Duodenal mucosa (tissue), 2 donors: ENCODE data around the gene CSRNP2.
A peak's percentile ranks its signal among the peaks of the same experiment; 100 is the strongest.

Experiments
- H3K27ac ChIP-seq: one replicate; pipeline ENCODE4 v1.7.0; 2013; ENCODE audit warnings: low read depth, low read length
- H3K27me3 ChIP-seq, 2 donors: one replicate each; pipeline ENCODE4 v1.7.0; 2013; ENCODE audit warnings: low read length in 2 of 2, control low read depth in 1 of 2; ENCODE audit not compliant: insufficient read depth in 2 of 2, control insufficient read depth in 1 of 2
- H3K36me3 ChIP-seq, 2 donors: one replicate each; pipeline ENCODE4 v1.7.0; 2013; ENCODE audit warnings: low read length in 2 of 2, control low read depth in 1 of 2; ENCODE audit not compliant: insufficient read depth in 2 of 2, control insufficient read depth in 1 of 2
- H3K4me1 ChIP-seq, 2 donors: one replicate each; pipeline ENCODE4 v1.7.0; 2013; ENCODE audit warnings: low read length in 2 of 2, control low read depth in 1 of 2; ENCODE audit not compliant: insufficient read depth in 2 of 2, control insufficient read depth in 1 of 2
- H3K4me3 ChIP-seq, 2 donors: one replicate each; pipeline ENCODE4 v1.7.0; 2013; ENCODE audit warnings: low read length in 2 of 2, low read depth in 1 of 2
- H3K9ac ChIP-seq, 2 donors: one replicate each; pipeline ENCODE4 v1.7.0; 2013; ENCODE audit warnings: low read length in 2 of 2, low read depth in 1 of 2
- H3K9me3 ChIP-seq, 2 donors: one replicate each; pipeline ENCODE4 v1.7.0; 2013; ENCODE audit warnings: low read length in 2 of 2, control low read depth in 1 of 2; ENCODE audit not compliant: control insufficient read depth in 1 of 2

The CSRNP2 gene

GRCh38 chr12:51033457-51034089 lies 49.8 kb downstream of the CSRNP2 start:
- Histone ChIP-seq H3K9me3 (no peaks in the 10 kb centered on the region), H3K4me3 (no peak overlapping the region), H3K36me3 (no peaks in the 10 kb centered on the region), H3K27ac (no peak overlapping the region), H3K4me1 (peaks cover 11 to 12% of the 10 kb centered on the region in 2 donors), H3K9ac (no peak overlapping the region), H3K27me3 (no peaks in the 10 kb centered on the region)

GRCh38 chr12:51033048-51033447 lies 50.3 kb downstream of the CSRNP2 start:
- H3K27ac ChIP-seq, result no peak overlapping the region

GRCh38 chr12:51028813-51029150 lies 54.6 kb downstream of the CSRNP2 start:
- Histone ChIP-seq H3K4me3 (peak overlapping the region; percentile 43 to 53), H3K9ac (peak overlapping the region; percentile 21 to 35), H3K4me1 (peaks cover 23 to 28% of the 10 kb centered on the region in 2 donors), H3K9me3 (no peaks in the 10 kb centered on the region), H3K36me3 (no peaks in the 10 kb centered on the region), H3K27ac (peak overlapping the region; percentile 47), H3K27me3 (no peaks in the 10 kb centered on the region)

More at GRCh38 chr12:51033048-51033447, 50.3 kb downstream of the CSRNP2 start:
- peaks cover 12% of the 10 kb centered on the region in 2 donors for H3K4me1 ChIP-seq
- no peaks in the 10 kb centered on the region for H3K9me3 ChIP-seq
- no peaks in the 10 kb centered on the region for H3K27me3 ChIP-seq
- no peak overlapping the region for H3K9ac ChIP-seq
- H3K36me3 ChIP-seq, result no peaks in the 10 kb centered on the region
- no peak overlapping the region for H3K4me3 ChIP-seq

GRCh38 chr12:51028126-51028812 lies 55.1 kb downstream of the CSRNP2 start:
- peak overlapping the region; percentile 21 to 35 for H3K9ac ChIP-seq
- H3K36me3 ChIP-seq, result no peaks in the 10 kb centered on the region
- H3K4me3 ChIP-seq, result peak overlapping the region; percentile 43 to 53
- H3K4me1 ChIP-seq, result peaks cover 27 to 33% of the 10 kb centered on the region in 2 donors
- no peaks in the 10 kb centered on the region for H3K9me3 ChIP-seq
- H3K27me3 ChIP-seq, result no peaks in the 10 kb centered on the region
- peak overlapping the region; percentile 47 for H3K27ac ChIP-seq

GRCh38 chr12:51027342-51027835 lies 56.0 kb downstream of the CSRNP2 start:
- H3K27ac ChIP-seq, result no peak overlapping the region
- peaks cover 32 to 39% of the 10 kb centered on the region in 2 donors for H3K4me1 ChIP-seq
- no peak overlapping the region for H3K4me3 ChIP-seq

GRCh38 chr12:51025836-51026638 lies 57.4 kb downstream of the CSRNP2 start, which contains the start of gene SLC11A2:
TSS of gene SLC11A2 (minus strand) at chr12:51026384. CDS start at chr12:51010728, 15,656 bp downstream.
- Histone ChIP-seq H3K4me1 (peaks cover 34 to 46% of the 10 kb centered on the region in 2 donors), H3K27me3 (no peaks in the 10 kb centered on the region), H3K36me3 (peaks cover 0 to under 1% of the 10 kb centered on the region in 2 donors), H3K9me3 (no peaks in the 10 kb centered on the region), H3K9ac (peak within 1 kb of the TSS; percentile 81 to 89), H3K27ac (peak within 1 kb of the TSS; percentile 93), H3K4me3 (peak within 1 kb of the TSS; percentile 77 to 81)

More at GRCh38 chr12:51027342-51027835, 56.0 kb downstream of the CSRNP2 start:
- no peaks in the 10 kb centered on the region for H3K9me3 ChIP-seq
- H3K9ac ChIP-seq, result no peak overlapping the region
- H3K36me3 ChIP-seq, result no peaks in the 10 kb centered on the region
- no peaks in the 10 kb centered on the region for H3K27me3 ChIP-seq

- peaks cover 34 to 46% of the 10 kb centered on the region in 2 donors for H3K4me1 ChIP-seq
Measured at GRCh38 chr12:51025338-51025835, 58.0 kb downstream of the CSRNP2 start.

GRCh38 chr12:51023625-51024382 lies 59.6 kb downstream of the CSRNP2 start:
- Histone ChIP-seq H3K36me3 (peaks cover 0 to 7% of the 10 kb centered on the region in 2 donors), H3K4me1 (peaks cover 27 to 37% of the 10 kb centered on the region in 2 donors), H3K9me3 (no peaks in the 10 kb centered on the region), H3K27me3 (no peaks in the 10 kb centered on the region), H3K9ac (peak overlapping the region; percentile 63 to 81), H3K4me3 (peak overlapping the region; percentile 77 to 81), H3K27ac (peak overlapping the region; percentile 66)

More at GRCh38 chr12:51025338-51025835, 58.0 kb downstream of the CSRNP2 start:
- Histone ChIP-seq H3K27me3 (no peaks in the 10 kb centered on the region), H3K27ac (peak overlapping the region; percentile 93), H3K9me3 (no peaks in the 10 kb centered on the region), H3K4me3 (peak overlapping the region; percentile 77 to 81), H3K36me3 (peaks cover 0 to 7% of the 10 kb centered on the region in 2 donors), H3K9ac (peak overlapping the region; percentile 81 to 89)

- Histone ChIP-seq H3K27ac (no peak overlapping the region), H3K36me3 (peaks cover 0 to 7% of the 10 kb centered on the region in 2 donors), H3K9ac (no peak overlapping the region), H3K27me3 (no peaks in the 10 kb centered on the region), H3K9me3 (no peaks in the 10 kb centered on the region), H3K4me1 (peaks cover 19 to 28% of the 10 kb centered on the region in 2 donors), H3K4me3 (no peak overlapping the region)
Measured at GRCh38 chr12:51021694-51022093, 61.7 kb downstream of the CSRNP2 start.
